Heart left ventricle (tissue), 16 donors: ENCODE data around the gene ARHGEF6. TPM values are rescaled to one million over a fixed set of nuclear protein-coding genes. Genes with fewer than 3 reads are reported as not detected.

Experiments used
- ATAC-seq, 4 donors: fragments of 200-7000 bp; cut with Tn5 transposase; one replicate each; pipeline ENCODE4 v1.9.1; 2020 to 2022; ENCODE audit warnings: moderate library complexity in 4 of 4, mild to moderate bottlenecking in 3 of 4, moderate number of reproducible peaks in 1 of 4
- DNase-seq, 5 donors: peaks; one replicate each; pipeline ENCODE4 v3.0.0-alpha.2; 2020
- H3K27ac ChIP-seq, 12 donors: fragments of 200-600 bp; sonication (generic) in 4 of 12; one replicate each; pipeline versions ENCODE4 v1.5.0 to v1.8.0; 2016 to 2022; ENCODE audit warnings: mild to moderate bottlenecking in 2 of 12
- H3K27me3 ChIP-seq, 9 donors: fragments of 200-600 bp; sonication (generic) in 2 of 9; one replicate each; pipeline versions ENCODE4 v1.5.1 to v1.8.0; 2016 to 2022; ENCODE audit warnings: mild to moderate bottlenecking in 3 of 9
- H3K36me3 ChIP-seq, 9 donors: fragments of 200-600 bp; sonication (generic) in 2 of 9; one replicate each; pipeline versions ENCODE4 v1.5.0 to v1.8.0; 2018 to 2022; ENCODE audit warnings: mild to moderate bottlenecking in 2 of 9
- H3K4me1 ChIP-seq, 12 donors: fragments of 200-600 bp; sonication (generic) in 4 of 12; one replicate each; pipeline versions ENCODE4 v1.5.0 to v1.8.0; 2016 to 2022; ENCODE audit warnings: mild to moderate bottlenecking in 3 of 12
- H3K4me3 ChIP-seq, 12 donors: fragments of 200-600 bp; sonication (generic) in 4 of 12; one replicate each; pipeline versions ENCODE4 v1.5.0 to v1.8.0; 2017 to 2022; ENCODE audit warnings: mild to moderate bottlenecking in 9 of 12, moderate library complexity in 4 of 12
- H3K9me3 ChIP-seq, 12 donors: fragments of 200-600 bp; sonication (generic) in 4 of 12; one replicate each; pipeline versions ENCODE4 v1.5.0 to v1.8.0; 2016 to 2022; ENCODE audit warnings: mild to moderate bottlenecking in 1 of 12
- POLR2A ChIP-seq, 2 donors: fragments of 450-650 bp; IDR thresholded peaks; one replicate each; pipeline ENCODE4 v1.6.1; 2017; ENCODE audit warnings: antibody characterized with exemption in 2 of 2, mild to moderate bottlenecking in 2 of 2, moderate library complexity in 2 of 2
- WGBS, 4 donors: extraction: QIAGEN DNeasy Blood & Tissue Kit in 2 of 4; methylation state at CpG; one replicate each; pipeline versions ENCODE4 v1.1.5 to v1.1.7; 2013 to 2018; 5-methylcytosine and 5-hydroxymethylcytosine counted together
- intact Hi-C, 10 donors: fragments of 100-400 bp; cut with DNase I; formaldehyde crosslinking; loops; one replicate each; pipeline versions ENCODE4 v1.11.1 to v1.14.2; 2022
- polyA plus RNA-seq, 2 donors: library from polyadenylated mRNA; stranded (reverse); fragments of 200-250 nt; gene quantifications; one replicate each; pipeline ENCODE4 v1.2.3, GENCODE V29; 2013
- total RNA-seq, 9 donors: library from RNA; depleted of rRNA in 2 of 9; stranded (reverse); fragments of >200 nt in 2 of 9; fragmentation: NEBNext Ultra II Directional in 3 of 9; extraction: Animal tissue kit (Norgen Biotek cat#: 25700) in 3 of 9; gene quantifications; one replicate each; pipeline versions ENCODE4 v1.1.0 to v1.2.4, GENCODE V29; 2016 to 2023
- TF ChIP-seq, protein P1 (sequence below), 12 donors: fragments of 200-600 bp; sonication (generic) in 4 of 12; IDR thresholded peaks; one replicate each; pipeline versions ENCODE4 v1.5.0 to v1.8.0; 2018 to 2022; ENCODE audit warnings: antibody characterized with exemption in 12 of 12, mild to moderate bottlenecking in 5 of 12
- donor health status: ischemic (EF 13 %, LVEDD 7.1; RV severe dilation, severe dysfunction).
- donor health status: healthy with polysubstance abuse.
- donor health status: DM: no; HTN: yes; CAD: no.
- donor health status: DM: no; HTN: no; CAD: no.
- donor health status: ischemic (EF 25% LVEDD 6.9; RV normal size, moderate dysfunction).
- donor health status: ischemic (EF 25% LVEDD 5.7; RV mildly dilated, moderate dysfunction).
- donor health status: healthy.
- donor health status: DM: yes; HTN: yes; CAD: no.
- donor health status: ischemic (EF 35%, LVEDD 5.7; RV mildly dilated, moderate dysfunction).
- donor health status: nonischemic (EF 11% LVEDD 7.7; RV severe dilation, severe dysfunction).
- donor health status: DM: yes; HTN: yes; CAD: no.
- donor health status: PGD.
- donor health status: ischemic (EF 29% LVEDD 5.4; RV normal size, mild dysfunction).
- donor health status: nonischemic (EF 23%, LVEDD 6.1; RV moderate dilation, normal function).

The ARHGEF6 gene
- total and polyA plus RNA-seq, 11 donors, result 15.2 to 74.7 (median 55.7) TPM

DNA sequence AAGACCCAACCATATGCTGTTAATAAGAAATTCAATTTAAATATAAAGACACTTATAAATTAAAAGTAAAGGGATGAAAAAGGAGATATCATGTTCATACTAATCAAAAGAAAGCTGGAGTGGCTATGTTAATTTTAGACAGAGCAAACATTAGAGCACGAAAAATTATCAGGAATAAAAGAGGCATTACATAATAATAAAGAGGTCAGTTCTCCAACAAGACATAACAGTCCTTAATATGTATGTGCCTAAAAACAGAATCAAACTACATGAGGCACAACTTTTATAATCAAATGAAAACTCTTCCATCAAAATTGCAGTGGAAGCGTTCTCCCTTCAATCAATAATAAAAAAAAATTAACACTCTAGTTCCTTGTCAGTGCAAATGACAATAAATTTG is 62.6 kb downstream of the ARHGEF6 start:
- DNase-seq (no peak), ATAC-seq (no peak)
- 40 to 68% (median 54%) methylated on average over 2 of the region's 2 CpGs for WGBS, 4 donors
- H3K27ac ChIP-seq, result peak overlapping the region in 1 of 12 donors; percentile 63
- peaks cover 0 to 24% (median 1%) of the 10 kb centered on the region in 12 donors for H3K4me1 ChIP-seq
- H3K4me3 ChIP-seq, result no peak overlapping the region
- intact Hi-C loops, result loop anchor here in 6 of 10 donors (5.0 to 10.0 kb wide), 4 partner anchors 49 to 207 kb away; no protein-coding TSS in a partner anchor
- peaks cover 0 to 5% (median 0%) of the 10 kb centered on the region in 9 donors for H3K27me3 ChIP-seq
- no peaks in the 10 kb centered on the region for H3K9me3 ChIP-seq
- TF ChIP-seq, protein P1, sequence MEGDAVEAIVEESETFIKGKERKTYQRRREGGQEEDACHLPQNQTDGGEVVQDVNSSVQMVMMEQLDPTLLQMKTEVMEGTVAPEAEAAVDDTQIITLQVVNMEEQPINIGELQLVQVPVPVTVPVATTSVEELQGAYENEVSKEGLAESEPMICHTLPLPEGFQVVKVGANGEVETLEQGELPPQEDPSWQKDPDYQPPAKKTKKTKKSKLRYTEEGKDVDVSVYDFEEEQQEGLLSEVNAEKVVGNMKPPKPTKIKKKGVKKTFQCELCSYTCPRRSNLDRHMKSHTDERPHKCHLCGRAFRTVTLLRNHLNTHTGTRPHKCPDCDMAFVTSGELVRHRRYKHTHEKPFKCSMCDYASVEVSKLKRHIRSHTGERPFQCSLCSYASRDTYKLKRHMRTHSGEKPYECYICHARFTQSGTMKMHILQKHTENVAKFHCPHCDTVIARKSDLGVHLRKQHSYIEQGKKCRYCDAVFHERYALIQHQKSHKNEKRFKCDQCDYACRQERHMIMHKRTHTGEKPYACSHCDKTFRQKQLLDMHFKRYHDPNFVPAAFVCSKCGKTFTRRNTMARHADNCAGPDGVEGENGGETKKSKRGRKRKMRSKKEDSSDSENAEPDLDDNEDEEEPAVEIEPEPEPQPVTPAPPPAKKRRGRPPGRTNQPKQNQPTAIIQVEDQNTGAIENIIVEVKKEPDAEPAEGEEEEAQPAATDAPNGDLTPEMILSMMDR (IDR thresholded peaks at IDR 0.05), result no peak
- no peak for TF ChIP-seq POLR2A (IDR thresholded peaks at IDR 0.05)
- H3K36me3 ChIP-seq, result peaks cover 0 to 19% (median 0%) of the 10 kb centered on the region in 9 donors

DNA sequence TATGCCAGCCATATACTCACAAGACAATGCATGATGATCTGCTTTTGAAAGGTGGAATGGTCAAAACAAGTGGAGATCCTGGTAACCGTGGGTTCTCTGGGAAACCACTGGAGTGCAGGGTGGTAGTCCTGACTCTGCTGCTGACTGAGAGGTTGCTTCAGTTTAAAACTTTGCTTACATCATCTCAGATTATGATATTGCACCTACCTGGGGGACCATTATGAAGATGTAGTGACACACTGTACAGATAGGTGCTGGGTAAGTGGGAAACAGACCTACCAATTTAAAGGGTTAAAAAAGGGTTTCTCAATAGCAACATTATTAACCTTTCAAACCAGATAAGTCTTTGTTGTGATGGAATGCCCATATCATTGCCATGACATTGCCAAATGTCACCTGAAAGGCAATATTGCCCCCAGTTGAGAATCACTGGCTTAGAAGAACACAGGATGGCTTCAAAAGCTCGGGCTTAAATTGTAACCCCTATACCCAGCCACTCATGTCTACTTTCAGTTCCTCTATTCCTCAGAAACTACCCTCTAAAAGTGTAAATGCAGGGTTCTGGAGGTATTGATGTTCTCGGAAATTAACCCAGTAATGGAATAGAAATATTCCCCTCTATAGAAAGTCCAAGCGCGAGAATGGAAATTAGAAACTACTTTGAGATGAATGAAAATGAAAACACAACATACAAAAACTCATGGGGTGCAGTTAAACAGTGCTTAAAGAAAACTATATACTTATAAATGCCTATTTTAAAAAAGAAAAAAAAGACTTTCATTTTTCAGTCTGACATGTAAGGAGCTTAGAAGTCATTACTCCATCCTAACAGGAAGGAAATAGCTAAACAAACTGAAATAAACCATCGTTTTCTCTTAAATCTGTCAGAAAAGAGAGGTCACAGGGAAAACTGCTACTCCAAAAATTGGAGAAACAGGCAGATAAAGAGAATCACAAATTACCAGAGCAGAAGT is 65.8 kb downstream of the ARHGEF6 start:
- intact Hi-C loops, result loop anchor here (5.0 to 10.0 kb wide), 5 partner anchors 52 to 212 kb away; no protein-coding TSS in a partner anchor

DNA sequence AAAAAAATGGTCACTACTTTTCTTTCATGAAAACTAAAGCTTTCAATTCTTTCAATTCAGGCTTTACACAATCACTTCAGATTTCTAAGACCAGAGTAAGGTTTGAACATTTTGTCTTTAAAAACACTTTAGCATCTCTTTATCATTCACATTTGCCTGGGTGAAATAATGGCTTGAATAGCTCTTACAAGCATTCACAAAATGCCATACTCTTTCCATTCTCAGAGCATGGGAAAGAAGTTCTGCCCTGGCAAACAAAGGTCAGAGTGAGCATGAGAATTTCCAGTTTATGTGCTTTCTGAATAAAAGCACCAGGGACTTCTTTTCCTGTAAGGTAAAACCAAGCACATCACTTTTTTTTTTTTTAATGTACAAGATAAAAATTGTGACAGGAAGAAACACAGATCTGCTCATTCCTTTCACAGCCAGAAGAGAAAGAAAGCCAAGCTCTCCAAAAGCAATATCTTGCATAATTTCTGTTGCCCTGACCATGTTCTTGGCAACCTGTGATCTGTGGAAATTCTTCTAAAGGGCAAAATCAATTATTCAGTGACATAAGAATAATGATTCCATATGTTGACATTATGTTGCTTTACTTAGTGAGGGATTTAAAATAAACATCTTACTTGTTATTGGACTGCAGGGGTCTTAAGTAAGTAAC is 68.0 kb downstream of the ARHGEF6 start:
- DNase-seq, result no peak
- no peak overlapping the region for H3K27ac ChIP-seq
- no peak for ATAC-seq
- intact Hi-C loops, result loop anchor here in 9 of 10 donors (5.0 to 10.0 kb wide), 4 partner anchors 55 to 215 kb away; no protein-coding TSS in a partner anchor
- peaks cover 0 to 27% (median 1%) of the 10 kb centered on the region in 12 donors for H3K4me1 ChIP-seq
- no peak overlapping the region for H3K4me3 ChIP-seq
- H3K36me3 ChIP-seq, result peaks cover 0 to 34% (median 5%) of the 10 kb centered on the region in 9 donors
- TF ChIP-seq POLR2A (IDR thresholded peaks at IDR 0.05), result no peak
- TF ChIP-seq, protein P1 (IDR thresholded peaks at IDR 0.05), result no peak
- no peaks in the 10 kb centered on the region for H3K9me3 ChIP-seq
- H3K27me3 ChIP-seq, result peaks cover 0 to 5% (median 0%) of the 10 kb centered on the region in 9 donors

More for the DNA sequence above, 65.8 kb downstream of the ARHGEF6 start:
- no peak for DNase-seq
- Histone ChIP-seq H3K27me3 (peaks cover 0 to 5% (median 0%) of the 10 kb centered on the region in 9 donors), H3K27ac (peak overlapping the region in 1 of 12 donors; percentile 63), H3K9me3 (no peaks in the 10 kb centered on the region), H3K4me1 (peaks cover 0 to 31% (median 3%) of the 10 kb centered on the region in 12 donors), H3K4me3 (no peak overlapping the region), H3K36me3 (peaks cover 0 to 25% (median 0%) of the 10 kb centered on the region in 9 donors)
- WGBS, 4 donors, result 71 to 82% (median 77%) methylated on average over 6 of the region's 6 CpGs
- no peak for ATAC-seq
- TF ChIP-seq POLR2A (IDR thresholded peaks at IDR 0.05), result no peak
- TF ChIP-seq, protein P1 (IDR thresholded peaks at IDR 0.05), result no peak
